Type B pancreatic cell (in vitro differentiated cells): ENCODE data around the gene FBXW4. TPM values are rescaled to one million over a fixed set of nuclear protein-coding genes. Genes with fewer than 3 reads are reported as not detected.

Experiments used
- DNase-seq: peaks from one replicate; pipeline ENCODE4 v3.0.0; 2021; ENCODE audit warnings: mixed read lengths; ENCODE audit not compliant: unreplicated experiment; ENCODE audit errors: extremely low spot score
- H3K27ac Mint-ChIP-seq: 2 replicates; pipeline ENCODE4 v1.8.0; 2021; ENCODE audit warnings: mild to moderate bottlenecking, mixed read lengths
- H3K27me3 Mint-ChIP-seq: 2 replicates; pipeline ENCODE4 v1.8.0; 2021; ENCODE audit warnings: mixed read lengths
- H3K36me3 Mint-ChIP-seq: 2 replicates; pipeline ENCODE4 v1.8.0; 2021; ENCODE audit warnings: mixed read lengths
- H3K4me1 Mint-ChIP-seq: one replicate; pipeline ENCODE4 v1.8.0; 2021; ENCODE audit warnings: mixed read lengths; ENCODE audit not compliant: unreplicated experiment
- H3K4me3 Mint-ChIP-seq: 2 replicates; pipeline ENCODE4 v1.8.0; 2021; ENCODE audit warnings: mild to moderate bottlenecking, mixed read lengths
- H3K9me3 Mint-ChIP-seq: 2 replicates; pipeline ENCODE4 v1.8.0; 2021; ENCODE audit warnings: mixed read lengths
- total RNA-seq: library from RNA; stranded (reverse); gene quantifications from 2 replicates; pipeline ENCODE4 v1.2.1, GENCODE V29; 2021; ENCODE audit warnings: low replicate concordance
- TF ChIP-seq, protein P1 (sequence below): fragments of 200-600 bp; sonication (generic); conservative IDR thresholded peaks from 2 replicates; pipeline ENCODE4 v1.5.0; 2021; ENCODE audit warnings: antibody characterized with exemption, mild to moderate bottlenecking

Gene FBXW4
- total RNA-seq, 1 donor from 2014 or later: 43.7 TPM

GRCh38 chr10:101690461-101690860 is 4.5 kb downstream of the FBXW4 start:
- Mint-ChIP-seq H3K27ac (no peak overlapping the region), H3K36me3 (peaks cover 5% of the 10 kb centered on the region), H3K9me3 (no peaks in the 10 kb centered on the region), H3K4me1 (peaks cover 52% of the 10 kb centered on the region), H3K4me3 (no peak overlapping the region), H3K27me3 (no peaks in the 10 kb centered on the region)
- no peak for DNase-seq
- TF ChIP-seq, protein P1, sequence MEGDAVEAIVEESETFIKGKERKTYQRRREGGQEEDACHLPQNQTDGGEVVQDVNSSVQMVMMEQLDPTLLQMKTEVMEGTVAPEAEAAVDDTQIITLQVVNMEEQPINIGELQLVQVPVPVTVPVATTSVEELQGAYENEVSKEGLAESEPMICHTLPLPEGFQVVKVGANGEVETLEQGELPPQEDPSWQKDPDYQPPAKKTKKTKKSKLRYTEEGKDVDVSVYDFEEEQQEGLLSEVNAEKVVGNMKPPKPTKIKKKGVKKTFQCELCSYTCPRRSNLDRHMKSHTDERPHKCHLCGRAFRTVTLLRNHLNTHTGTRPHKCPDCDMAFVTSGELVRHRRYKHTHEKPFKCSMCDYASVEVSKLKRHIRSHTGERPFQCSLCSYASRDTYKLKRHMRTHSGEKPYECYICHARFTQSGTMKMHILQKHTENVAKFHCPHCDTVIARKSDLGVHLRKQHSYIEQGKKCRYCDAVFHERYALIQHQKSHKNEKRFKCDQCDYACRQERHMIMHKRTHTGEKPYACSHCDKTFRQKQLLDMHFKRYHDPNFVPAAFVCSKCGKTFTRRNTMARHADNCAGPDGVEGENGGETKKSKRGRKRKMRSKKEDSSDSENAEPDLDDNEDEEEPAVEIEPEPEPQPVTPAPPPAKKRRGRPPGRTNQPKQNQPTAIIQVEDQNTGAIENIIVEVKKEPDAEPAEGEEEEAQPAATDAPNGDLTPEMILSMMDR: no peak

DNA sequence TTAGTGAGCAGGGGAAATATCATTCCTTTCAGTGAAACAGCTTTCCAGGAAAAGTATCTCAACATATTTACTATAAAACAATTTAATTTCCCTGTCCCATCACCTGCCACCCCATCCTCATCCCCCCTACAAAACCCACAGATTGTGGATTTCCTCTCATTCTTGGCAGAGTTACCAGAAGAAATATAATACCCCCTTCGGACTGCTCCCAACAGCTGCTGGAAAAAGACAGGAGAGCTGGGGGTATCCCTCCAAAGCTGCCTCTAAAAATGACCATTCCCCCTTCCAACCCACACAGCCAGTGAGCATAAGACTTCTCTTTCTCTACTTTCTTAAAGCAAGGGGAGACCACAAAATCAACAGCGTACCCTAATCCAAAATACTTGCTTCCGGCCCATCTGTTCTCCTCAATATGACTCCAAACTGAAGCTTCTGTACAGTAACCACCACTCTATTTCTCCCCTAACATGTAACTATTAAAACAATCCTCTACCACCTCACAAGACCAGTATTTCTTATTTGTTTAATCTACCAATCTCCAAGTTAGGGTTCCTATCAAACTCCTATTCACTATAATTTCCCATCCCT is 7.8 kb downstream of the FBXW4 start:
- H3K9me3 Mint-ChIP-seq: no peaks in the 10 kb centered on the region
- TF ChIP-seq, protein P1: no peak
- H3K27me3 Mint-ChIP-seq: no peaks in the 10 kb centered on the region
- no peak overlapping the region for H3K27ac Mint-ChIP-seq
- no peak overlapping the region for H3K4me3 Mint-ChIP-seq
- peaks cover 58% of the 10 kb centered on the region for H3K4me1 Mint-ChIP-seq
- H3K36me3 Mint-ChIP-seq: peaks cover 9% of the 10 kb centered on the region
- no peak for DNase-seq

- DNase-seq: no peak
- H3K27ac Mint-ChIP-seq: no peak overlapping the region
- H3K36me3 Mint-ChIP-seq: peaks cover 9% of the 10 kb centered on the region
- no peaks in the 10 kb centered on the region for H3K27me3 Mint-ChIP-seq
- TF ChIP-seq, protein P1: no peak
- no peak overlapping the region for H3K4me3 Mint-ChIP-seq
- no peaks in the 10 kb centered on the region for H3K9me3 Mint-ChIP-seq
- H3K4me1 Mint-ChIP-seq: peaks cover 52% of the 10 kb centered on the region
These were observed 8.6 kb downstream of the FBXW4 start for GRCh38 chr10:101686133-101686925.

DNA sequence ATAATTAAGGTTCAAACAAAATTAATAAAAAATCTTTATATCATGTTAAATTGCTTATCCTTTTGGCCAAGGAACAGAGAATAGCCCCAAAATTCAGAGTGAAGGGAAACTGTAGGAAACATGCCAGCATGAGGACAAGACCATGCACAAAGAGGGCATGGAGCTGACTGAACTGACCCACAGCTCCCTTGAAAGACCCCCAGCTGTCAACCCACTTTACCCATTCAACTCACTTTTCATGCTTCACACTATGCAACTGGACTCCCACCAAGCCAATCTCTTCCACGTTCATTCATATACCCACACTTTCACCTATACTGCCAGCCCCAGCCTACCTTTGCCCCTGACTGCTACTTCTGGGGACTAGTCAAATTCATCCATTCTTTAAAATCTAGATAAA is 10.2 kb downstream of the FBXW4 start:
- Mint-ChIP-seq H3K4me1 (peaks cover 39% of the 10 kb centered on the region), H3K4me3 (no peak overlapping the region), H3K9me3 (no peaks in the 10 kb centered on the region), H3K36me3 (peaks cover 9% of the 10 kb centered on the region), H3K27ac (no peak overlapping the region), H3K27me3 (no peaks in the 10 kb centered on the region)
- no peak for DNase-seq
- TF ChIP-seq, protein P1: no peak

DNA sequence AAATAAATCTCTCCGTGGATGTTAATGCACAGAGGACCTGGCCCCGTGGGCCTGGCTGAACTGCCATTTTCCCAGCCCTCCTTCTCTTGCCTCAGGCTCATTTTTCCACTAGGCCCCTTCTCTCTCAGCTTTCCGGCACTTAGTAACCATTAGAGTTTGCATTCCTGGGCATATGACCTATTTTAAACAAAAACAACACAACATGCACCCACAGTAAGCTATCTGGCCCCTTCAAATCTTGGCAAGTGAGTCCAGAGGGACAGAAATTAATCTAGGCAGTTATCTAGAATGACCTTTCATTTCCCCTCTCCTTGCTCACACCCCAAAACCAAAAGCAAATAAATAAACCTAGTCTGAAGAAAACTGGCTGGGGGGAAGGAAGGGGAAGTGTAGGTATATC is 11.7 kb downstream of the FBXW4 start:
- H3K9me3 Mint-ChIP-seq: no peaks in the 10 kb centered on the region
- peaks cover 9% of the 10 kb centered on the region for H3K36me3 Mint-ChIP-seq
- TF ChIP-seq, protein P1: no peak
- peak overlapping the region; percentile 4 for H3K27ac Mint-ChIP-seq
- H3K4me1 Mint-ChIP-seq: peaks cover 31% of the 10 kb centered on the region
- H3K4me3 Mint-ChIP-seq: no peak overlapping the region
- H3K27me3 Mint-ChIP-seq: no peaks in the 10 kb centered on the region
- DNase-seq: no peak
